ENCODE data around the gene SET.

- no peak for TF ChIP-seq EZH2 (IDR thresholded peaks at IDR 0.05; ENCODE audit: borderline replicate concordance, insufficient read depth, low read depth, low read length, poor library complexity, severe bottlenecking)
- TF ChIP-seq CTCF (IDR thresholded peaks at IDR 0.05), result no peak
These were observed 19.2 kb upstream of the SET start for GRCh38 chr9:128669786-128670185.

All from B cell (primary cell).